Measurements from ENCODE around the gene RNF112.

DNA sequence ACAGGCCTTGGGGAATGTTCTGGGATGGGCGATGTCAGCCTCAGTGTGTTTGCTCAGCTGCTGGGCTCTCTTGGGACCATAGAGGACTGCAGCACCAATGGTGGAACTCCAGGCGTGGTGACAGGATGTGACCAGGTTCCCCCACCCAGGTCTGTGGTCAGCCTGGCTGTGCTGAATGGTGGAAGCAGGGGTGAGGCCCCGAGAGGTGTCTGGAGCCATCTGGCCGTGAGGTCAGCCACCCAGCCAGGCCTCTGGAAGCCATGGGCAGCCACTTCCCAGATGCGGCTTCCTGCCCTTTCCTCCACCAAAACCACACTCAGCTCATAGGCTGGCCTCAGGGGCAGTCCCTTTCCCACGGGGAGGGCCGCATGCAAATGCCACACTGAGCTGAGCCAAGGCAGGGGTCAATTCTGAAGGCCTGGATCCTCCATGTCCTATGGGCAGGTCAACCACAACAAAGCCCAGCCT lies 40.5 kb upstream of the RNF112 start:
- TF ChIP-seq POLR2A (IDR thresholded peaks at IDR 0.05; ENCODE audit: low read depth, low read length) (no peak), POLR2AphosphoS5 (IDR thresholded peaks at IDR 0.05; ENCODE audit: low read depth, low read length) (no peak), TAF1 (IDR thresholded peaks at IDR 0.05; ENCODE audit: borderline replicate concordance, low read depth, low read length) (no peak)

Measured in GM12892 (cell line).